PC-3 (cell line): ENCODE data around the gene CDKN1B. TPM values are rescaled to one million over a fixed set of nuclear protein-coding genes. Genes with fewer than 3 reads are reported as not detected.

Experiments used
- ATAC-seq: fragments of 200-7000 bp; cut with Tn5 transposase; 2 replicates; pipeline ENCODE4 v1.9.1; 2020; ENCODE audit warnings: mild to moderate bottlenecking, moderate library complexity
- BruUV-seq: library from RNA; stranded (reverse); fragments of 400-500 nt; replicated peaks from 2 replicates; lab custom pipeline; 2021; lab: Mats Ljungman, UMichigan
- CTCF ChIA-PET: fragments of 300-600 bp; sonication (Branson Sonifier 250); formaldehyde crosslinking; loops from one replicate; lab custom pipeline; 2022; ENCODE audit warnings: antibody characterized with exemption; lab: Charles Lee
- POLR2A ChIA-PET: fragments of 300-600 bp; sonication (Branson Sonifier 250); formaldehyde crosslinking; loops from one replicate; lab custom pipeline; 2022; ENCODE audit warnings: antibody characterized with exemption; ENCODE audit not compliant: unreplicated experiment; lab: Charles Lee
- DNase-seq: peaks from one replicate; pipeline ENCODE4 v3.0.0-alpha.2; 2015
- H2AFZ ChIP-seq: fragments of 300-600 bp; sonication (generic); 2 replicates; pipeline ENCODE4 v1.6.0; 2016; ENCODE audit warnings: antibody characterized with exemption, low read length
- H3F3A ChIP-seq: fragments of 300-600 bp; sonication (generic); one replicate; pipeline ENCODE4 v1.6.0; 2017; ENCODE audit warnings: antibody characterized with exemption, low read length, control low read depth, mild to moderate bottlenecking; ENCODE audit not compliant: unreplicated experiment
- H3K27ac ChIP-seq: fragments of 300-600 bp; sonication (generic); 2 replicates; pipeline ENCODE4 v1.5.1; 2016; ENCODE audit warnings: mild to moderate bottlenecking, low read length
- H3K27me3 ChIP-seq: fragments of 300-600 bp; sonication (generic); 2 replicates; pipeline ENCODE4 v1.6.1; 2016; ENCODE audit warnings: low read length, mixed read lengths
- H3K36me3 ChIP-seq: fragments of 300-600 bp; sonication (generic); 2 replicates; pipeline ENCODE4 v1.6.1; 2016; ENCODE audit warnings: low read depth, mixed run types, low read length, mixed read lengths
- H3K4me1 ChIP-seq: fragments of 300-600 bp; sonication (generic); 2 replicates; pipeline ENCODE4 v1.5.1; 2016; ENCODE audit warnings: low read length; ENCODE audit not compliant: insufficient read depth
- H3K4me2 ChIP-seq: fragments of 300-600 bp; sonication (generic); 2 replicates; pipeline ENCODE4 v1.6.0; 2016; ENCODE audit warnings: low read length
- H3K4me3 ChIP-seq: fragments of 300-600 bp; sonication (generic); 2 replicates; pipeline ENCODE4 v1.5.1; 2016; ENCODE audit warnings: mild to moderate bottlenecking, low read length, mixed read lengths
- H3K79me2 ChIP-seq: fragments of 300-600 bp; sonication (generic); 2 replicates; pipeline ENCODE4 v1.6.1; 2017; ENCODE audit warnings: low read length, mixed read lengths
- H3K9ac ChIP-seq: fragments of 300-600 bp; sonication (generic); 2 replicates; pipeline ENCODE4 v1.6.0; 2016; ENCODE audit warnings: mild to moderate bottlenecking, low read length
- H3K9me2 ChIP-seq: fragments of 300-600 bp; sonication (generic); replicated peaks from 2 replicates; pipeline ENCODE4 v1.6.1; 2016; ENCODE audit warnings: mixed run types, low read length, mixed read lengths
- H3K9me3 ChIP-seq: fragments of 300-600 bp; sonication (generic); 2 replicates; pipeline ENCODE4 v1.6.1; 2016; ENCODE audit warnings: low read length, mixed read lengths
- H4K20me1 ChIP-seq: fragments of 300-600 bp; sonication (generic); 2 replicates; pipeline ENCODE4 v1.6.1; 2016; ENCODE audit warnings: low read length, mixed read lengths
- EZH2 ChIP-seq: fragments of 300-600 bp; sonication (generic); IDR thresholded peaks from one replicate; pipeline ENCODE4 v1.6.1; 2017; ENCODE audit warnings: antibody characterized with exemption, mild to moderate bottlenecking, low read length; ENCODE audit not compliant: unreplicated experiment
- EZH2phosphoT487 ChIP-seq: fragments of 300-600 bp; sonication (generic); IDR thresholded peaks from 2 replicates; pipeline ENCODE4 v1.6.1; 2018; ENCODE audit warnings: mild to moderate bottlenecking, antibody characterized with exemption, low read length, borderline replicate concordance
- intact Hi-C: fragments of 100-400 bp; cut with micrococcal nuclease; formaldehyde crosslinking; loops from 2 replicates; pipeline ENCODE4 v1.9.0; 2023
- total RNA-seq: library from RNA; depleted of rRNA; stranded (reverse); fragments of >200 nt; gene quantifications from 2 replicates; pipeline ENCODE4 v1.2.3, GENCODE V29; 2014
- TF ChIP-seq, protein P1 (sequence below): fragments of 300-600 bp; sonication (generic); conservative IDR thresholded peaks from 2 replicates; pipeline ENCODE4 v1.5.1; 2017; ENCODE audit warnings: antibody characterized with exemption, low read depth, mild to moderate bottlenecking, low read length

The CDKN1B gene
- total RNA-seq, 1 experiment from 2014 or later = 29.2 TPM

GRCh38 chr12:12733118-12733517 lies 15.9 kb downstream of the CDKN1B start:
- Histone ChIP-seq H3K36me3 (no peaks in the 10 kb centered on the region), H3K9me2 (no peaks in the 10 kb centered on the region), H3K27ac (no peak overlapping the region), H3K27me3 (no peaks in the 10 kb centered on the region), H3K4me1 (0 out of 2 replicates have a peak, but pooled peaks cover 7% of the 10 kb centered on the region), H3K79me2 (peaks cover 26% of the 10 kb centered on the region), H3K9ac (no peak overlapping the region), H2AFZ (no peak overlapping the region), H3K4me3 (no peak overlapping the region), H4K20me1 (no peaks in the 10 kb centered on the region), H3F3A (no peaks in the 10 kb centered on the region), H3K4me2 (no peak overlapping the region), H3K9me3 (no peaks in the 10 kb centered on the region)
- TF ChIP-seq, protein P1, sequence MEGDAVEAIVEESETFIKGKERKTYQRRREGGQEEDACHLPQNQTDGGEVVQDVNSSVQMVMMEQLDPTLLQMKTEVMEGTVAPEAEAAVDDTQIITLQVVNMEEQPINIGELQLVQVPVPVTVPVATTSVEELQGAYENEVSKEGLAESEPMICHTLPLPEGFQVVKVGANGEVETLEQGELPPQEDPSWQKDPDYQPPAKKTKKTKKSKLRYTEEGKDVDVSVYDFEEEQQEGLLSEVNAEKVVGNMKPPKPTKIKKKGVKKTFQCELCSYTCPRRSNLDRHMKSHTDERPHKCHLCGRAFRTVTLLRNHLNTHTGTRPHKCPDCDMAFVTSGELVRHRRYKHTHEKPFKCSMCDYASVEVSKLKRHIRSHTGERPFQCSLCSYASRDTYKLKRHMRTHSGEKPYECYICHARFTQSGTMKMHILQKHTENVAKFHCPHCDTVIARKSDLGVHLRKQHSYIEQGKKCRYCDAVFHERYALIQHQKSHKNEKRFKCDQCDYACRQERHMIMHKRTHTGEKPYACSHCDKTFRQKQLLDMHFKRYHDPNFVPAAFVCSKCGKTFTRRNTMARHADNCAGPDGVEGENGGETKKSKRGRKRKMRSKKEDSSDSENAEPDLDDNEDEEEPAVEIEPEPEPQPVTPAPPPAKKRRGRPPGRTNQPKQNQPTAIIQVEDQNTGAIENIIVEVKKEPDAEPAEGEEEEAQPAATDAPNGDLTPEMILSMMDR = no peak
- TF ChIP-seq EZH2 = no peak
- TF ChIP-seq EZH2phosphoT487 = no peak
- no TSS peak for BruUV-seq
- DNase-seq = no peak
- ATAC-seq = no peak
- CTCF ChIA-PET = no interaction called here
- POLR2A ChIA-PET = no interaction called here
- intact Hi-C loops = no loop called here

DNA sequence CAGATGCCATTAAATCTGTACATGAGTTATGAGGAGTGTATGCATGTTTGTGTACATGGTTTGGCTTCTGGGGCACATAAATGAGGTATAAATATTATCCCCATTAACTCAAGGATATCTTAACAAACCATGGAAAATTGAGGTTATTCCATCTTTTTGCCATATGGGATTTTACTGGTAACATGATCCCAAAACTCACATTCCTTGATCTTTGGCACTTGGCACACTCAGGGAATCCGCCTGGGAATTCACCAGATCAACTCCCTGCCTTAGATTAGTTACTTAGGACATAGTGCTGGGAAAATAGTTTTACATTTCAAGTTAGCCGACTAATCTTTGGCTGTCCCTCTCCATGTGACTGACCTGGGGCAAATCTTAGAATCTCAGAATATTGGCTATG lies 16.9 kb downstream of the CDKN1B start:
- ATAC-seq = no peak
- no peak for DNase-seq
- Histone ChIP-seq H3K9me2 (no peaks in the 10 kb centered on the region), H3K9ac (no peak overlapping the region), H3K27ac (no peak overlapping the region), H3K9me3 (no peaks in the 10 kb centered on the region), H3F3A (no peaks in the 10 kb centered on the region), H3K79me2 (peaks cover 17% of the 10 kb centered on the region), H3K4me2 (no peak overlapping the region), H3K4me1 (0 out of 2 replicates have a peak, but pooled peaks cover 7% of the 10 kb centered on the region), H3K36me3 (no peaks in the 10 kb centered on the region), H4K20me1 (no peaks in the 10 kb centered on the region), H3K27me3 (no peaks in the 10 kb centered on the region), H2AFZ (no peak overlapping the region), H3K4me3 (no peak overlapping the region)
- intact Hi-C loops = no loop called here
- BruUV-seq = no TSS peak
- CTCF ChIA-PET = no interaction called here
- TF ChIP-seq, protein P1 = no peak
- TF ChIP-seq EZH2 (no peak), EZH2phosphoT487 (no peak)
- POLR2A ChIA-PET = no interaction called here

- DNase-seq = no peak
- Histone ChIP-seq H3K9ac (no peak overlapping the region), H3K4me3 (no peak overlapping the region), H3K27me3 (no peaks in the 10 kb centered on the region), H4K20me1 (no peaks in the 10 kb centered on the region), H3K9me2 (no peaks in the 10 kb centered on the region), H3K4me1 (0 out of 2 replicates have a peak, but pooled peaks cover 7% of the 10 kb centered on the region), H3K4me2 (no peak overlapping the region), H3K27ac (no peak overlapping the region), H3K9me3 (no peaks in the 10 kb centered on the region), H2AFZ (no peak overlapping the region), H3K36me3 (no peaks in the 10 kb centered on the region), H3K79me2 (peaks cover 12% of the 10 kb centered on the region), H3F3A (no peaks in the 10 kb centered on the region)
- ChIA-PET CTCF (no interaction called here), POLR2A (no interaction called here)
- intact Hi-C loops = no loop called here
- no peak for ATAC-seq
- TF ChIP-seq EZH2 (no peak), EZH2phosphoT487 (no peak)
- TF ChIP-seq, protein P1 = no peak
- BruUV-seq = no TSS peak
These were observed 17.4 kb downstream of the CDKN1B start for GRCh38 chr12:12734561-12735071.
